ENCODE results near the gene SPDEF.

Gene SPDEF

GRCh38 chr6:34511214-34511914 is 44.8 kb downstream of the SPDEF start:
- intact Hi-C loops (cut with DNase I; ENCODE audit: low total_unique reads) = no loop called here
- TF ChIP-seq, protein P1, sequence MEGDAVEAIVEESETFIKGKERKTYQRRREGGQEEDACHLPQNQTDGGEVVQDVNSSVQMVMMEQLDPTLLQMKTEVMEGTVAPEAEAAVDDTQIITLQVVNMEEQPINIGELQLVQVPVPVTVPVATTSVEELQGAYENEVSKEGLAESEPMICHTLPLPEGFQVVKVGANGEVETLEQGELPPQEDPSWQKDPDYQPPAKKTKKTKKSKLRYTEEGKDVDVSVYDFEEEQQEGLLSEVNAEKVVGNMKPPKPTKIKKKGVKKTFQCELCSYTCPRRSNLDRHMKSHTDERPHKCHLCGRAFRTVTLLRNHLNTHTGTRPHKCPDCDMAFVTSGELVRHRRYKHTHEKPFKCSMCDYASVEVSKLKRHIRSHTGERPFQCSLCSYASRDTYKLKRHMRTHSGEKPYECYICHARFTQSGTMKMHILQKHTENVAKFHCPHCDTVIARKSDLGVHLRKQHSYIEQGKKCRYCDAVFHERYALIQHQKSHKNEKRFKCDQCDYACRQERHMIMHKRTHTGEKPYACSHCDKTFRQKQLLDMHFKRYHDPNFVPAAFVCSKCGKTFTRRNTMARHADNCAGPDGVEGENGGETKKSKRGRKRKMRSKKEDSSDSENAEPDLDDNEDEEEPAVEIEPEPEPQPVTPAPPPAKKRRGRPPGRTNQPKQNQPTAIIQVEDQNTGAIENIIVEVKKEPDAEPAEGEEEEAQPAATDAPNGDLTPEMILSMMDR (IDR thresholded peaks at IDR 0.05) = no peak
- peaks cover 0 to 3% (median 0%) of the 10 kb centered on the region in 3 donors for H3K9me3 ChIP-seq
- no peak for DNase-seq
- no peak overlapping the region for H3K4me3 ChIP-seq
- H3K36me3 ChIP-seq = no peaks in the 10 kb centered on the region
- H3K27ac ChIP-seq = no peak overlapping the region
- H3K4me1 ChIP-seq = peaks cover 0 to 7% (median 4%) of the 10 kb centered on the region in 4 donors
- H3K27me3 ChIP-seq = peaks cover 0 to 24% of the 10 kb centered on the region in 2 donors

DNA sequence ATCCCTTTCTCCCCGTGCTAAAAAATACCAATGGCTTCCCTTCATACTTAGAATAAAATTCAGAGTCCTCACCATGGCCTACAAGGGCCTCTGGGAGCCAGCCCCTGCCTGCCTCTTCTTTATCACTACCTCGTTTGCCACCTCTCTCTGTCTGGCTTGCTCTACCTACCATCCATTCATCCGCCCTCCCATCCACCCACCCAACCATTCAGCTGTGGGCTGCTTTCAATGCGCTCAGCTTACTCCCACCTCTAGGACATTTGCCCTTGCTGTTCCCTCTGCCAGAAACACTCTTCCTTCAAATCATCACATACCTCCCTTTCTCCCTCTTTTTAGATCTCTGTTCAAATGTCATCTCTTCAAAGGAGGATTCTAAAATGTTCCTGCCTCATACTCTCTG is 45.8 kb downstream of the SPDEF start:
- DNase-seq = no peak
- Histone ChIP-seq H3K4me1 (peaks cover 0 to 7% (median 4%) of the 10 kb centered on the region in 4 donors), H3K27ac (no peak overlapping the region), H3K9me3 (peaks cover 0 to 3% (median 0%) of the 10 kb centered on the region in 3 donors), H3K36me3 (no peaks in the 10 kb centered on the region), H3K27me3 (peaks cover 0 to 13% of the 10 kb centered on the region in 2 donors), H3K4me3 (no peak overlapping the region)
- intact Hi-C loops (cut with DNase I; ENCODE audit: low total_unique reads) = no loop called here
- TF ChIP-seq, protein P1 (IDR thresholded peaks at IDR 0.05) = no peak

GRCh38 chr6:34509782-34510181 is 46.3 kb downstream of the SPDEF start:
- H3K4me3 ChIP-seq = no peak overlapping the region
- H3K27ac ChIP-seq = no peak overlapping the region
- no peak for DNase-seq
- H3K4me1 ChIP-seq = peaks cover 0 to 3% (median 1%) of the 10 kb centered on the region in 4 donors
- intact Hi-C loops (cut with DNase I; ENCODE audit: low total_unique reads) = no loop called here
- TF ChIP-seq, protein P1 (IDR thresholded peaks at IDR 0.05) = no peak
- peaks cover 0 to 8% of the 10 kb centered on the region in 2 donors for H3K27me3 ChIP-seq
- no peaks in the 10 kb centered on the region for H3K36me3 ChIP-seq
- peaks cover 0 to 3% (median 0%) of the 10 kb centered on the region in 3 donors for H3K9me3 ChIP-seq

- no peak overlapping the region for H3K27ac ChIP-seq
- TF ChIP-seq, protein P1 (IDR thresholded peaks at IDR 0.05) = no peak
- H3K4me1 ChIP-seq = no peaks in the 10 kb centered on the region
- H3K9me3 ChIP-seq = peaks cover 0 to 3% (median 0%) of the 10 kb centered on the region in 3 donors
- no peak overlapping the region for H3K4me3 ChIP-seq
- H3K27me3 ChIP-seq = peaks cover 0 to 4% of the 10 kb centered on the region in 2 donors
- H3K36me3 ChIP-seq = no peaks in the 10 kb centered on the region
- DNase-seq = no peak
- intact Hi-C loops (cut with DNase I; ENCODE audit: low total_unique reads) = no loop called here
These were observed 47.7 kb downstream of the SPDEF start for GRCh38 chr6:34508425-34508824.

- intact Hi-C loops (cut with DNase I; ENCODE audit: low total_unique reads) = no loop called here
- Histone ChIP-seq H3K36me3 (no peaks in the 10 kb centered on the region), H3K4me3 (no peak overlapping the region), H3K9me3 (peaks cover 0 to 9% (median 3%) of the 10 kb centered on the region in 3 donors), H3K27ac (no peak overlapping the region), H3K4me1 (no peaks in the 10 kb centered on the region), H3K27me3 (peaks cover 0 to 1% of the 10 kb centered on the region in 2 donors)
- no peak for DNase-seq
- TF ChIP-seq, protein P1 (IDR thresholded peaks at IDR 0.05) = no peak
These were observed 49.4 kb downstream of the SPDEF start for GRCh38 chr6:34506718-34507117.

Measured in tibial artery (tissue), 4 donors.